Measurements from ENCODE around the gene MBD6.

DNA sequence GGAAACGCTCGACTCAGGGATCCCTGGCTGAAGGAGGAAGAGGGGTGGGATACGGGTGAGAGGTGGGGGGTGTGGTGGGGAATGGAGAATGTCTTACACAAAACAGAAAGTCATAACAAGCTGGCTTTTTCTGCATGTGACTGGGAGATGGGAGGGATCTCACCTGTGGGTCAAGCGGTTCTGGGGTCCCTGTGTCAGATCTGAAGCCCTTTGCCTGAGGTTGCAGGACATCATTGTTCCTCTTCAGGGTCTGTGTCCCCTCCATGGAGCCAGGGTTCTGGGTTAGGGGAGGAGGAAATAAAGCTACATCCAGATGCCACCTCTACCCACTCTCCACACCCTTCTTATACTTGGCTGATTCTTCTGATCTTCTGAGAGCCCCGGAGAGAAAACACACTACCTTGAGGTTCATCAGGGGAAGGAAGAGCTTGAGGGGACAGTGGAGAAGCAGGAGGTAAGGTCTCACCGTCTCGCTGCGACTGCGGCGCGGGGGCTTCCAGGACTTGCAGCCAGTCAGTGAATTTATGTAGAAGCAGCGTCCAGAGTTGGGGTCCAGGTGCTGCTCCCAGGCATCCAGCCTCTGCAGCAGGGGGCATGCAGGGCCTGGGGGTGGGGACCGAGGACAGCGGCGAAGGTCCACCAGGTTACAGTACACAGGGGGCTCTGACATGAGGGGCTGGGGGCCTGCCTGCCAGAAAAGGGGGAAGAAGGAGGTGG lies 45.5 kb upstream of the MBD6 start:
- TF ChIP-seq CTCF (conservative IDR thresholded peaks at IDR 0.05) (no peak), EZH2 (IDR thresholded peaks at IDR 0.05; ENCODE audit: low read depth) (no peak)
